Hepatic stellate cell (primary cell): Measurements from ENCODE around the gene NDUFAF8.

Experiments
- DNase-seq: peaks from one replicate; pipeline ENCODE4 v3.0.0; 2011; ENCODE audit warnings: low spot score

Gene NDUFAF8

GRCh38 chr17:81277421-81277820 is 38.3 kb downstream of the NDUFAF8 start:
- peak; percentile 26 for DNase-seq

- no peak for DNase-seq
Observed at GRCh38 chr17:81277946-81278693, 39.0 kb downstream of the NDUFAF8 start.

- DNase-seq = no peak
Observed at GRCh38 chr17:81278831-81279230, 39.7 kb downstream of the NDUFAF8 start.

GRCh38 chr17:81279278-81280275 is 40.5 kb downstream of the NDUFAF8 start:
- DNase-seq = no peak

GRCh38 chr17:81280571-81280970 is 41.5 kb downstream of the NDUFAF8 start:
- DNase-seq = no peak

- no peak for DNase-seq
Observed at GRCh38 chr17:81282141-81282540, 43.0 kb downstream of the NDUFAF8 start.

- DNase-seq = no peak
Observed at GRCh38 chr17:81282876-81283275, 43.8 kb downstream of the NDUFAF8 start.

- peak; percentile 85 for DNase-seq
Observed at GRCh38 chr17:81285179-81285878, 46.2 kb downstream of the NDUFAF8 start.

- no peak for DNase-seq
Observed at GRCh38 chr17:81285894-81286293, 46.8 kb downstream of the NDUFAF8 start.

GRCh38 chr17:81286491-81287145 is 47.5 kb downstream of the NDUFAF8 start:
- DNase-seq = no peak

- DNase-seq = no peak
Observed at GRCh38 chr17:81287152-81287551, 48.0 kb downstream of the NDUFAF8 start.

GRCh38 chr17:81287741-81288430 is 48.8 kb downstream of the NDUFAF8 start:
- no peak for DNase-seq

- DNase-seq = no peak
Observed at GRCh38 chr17:81288715-81289114, 49.6 kb downstream of the NDUFAF8 start.

GRCh38 chr17:81289627-81290026 is 50.5 kb downstream of the NDUFAF8 start:
- DNase-seq = no peak

GRCh38 chr17:81290230-81290629 is 51.1 kb downstream of the NDUFAF8 start:
- DNase-seq = no peak
